Panc1 (cell line): ENCODE data around the gene ZNF664.

ENCODE experiments used
- POLR2AphosphoS5 ChIP-seq: IDR thresholded peaks from 2 replicates; pipeline ENCODE4 v1.6.1; 2012; ENCODE audit warnings: mild to moderate bottlenecking, low read depth, low read length, moderate library complexity
- TCF7L2 ChIP-seq: IDR thresholded peaks from 2 replicates; pipeline ENCODE4 v1.6.1; 2011; ENCODE audit warnings: mild to moderate bottlenecking, low read depth, low read length, inconsistent platforms
- TF ChIP-seq, protein P1 (sequence below): fragments of 450-650 bp; IDR thresholded peaks from 2 replicates; pipeline ENCODE4 v1.5.1; 2017; ENCODE audit warnings: mild to moderate bottlenecking

DNA sequence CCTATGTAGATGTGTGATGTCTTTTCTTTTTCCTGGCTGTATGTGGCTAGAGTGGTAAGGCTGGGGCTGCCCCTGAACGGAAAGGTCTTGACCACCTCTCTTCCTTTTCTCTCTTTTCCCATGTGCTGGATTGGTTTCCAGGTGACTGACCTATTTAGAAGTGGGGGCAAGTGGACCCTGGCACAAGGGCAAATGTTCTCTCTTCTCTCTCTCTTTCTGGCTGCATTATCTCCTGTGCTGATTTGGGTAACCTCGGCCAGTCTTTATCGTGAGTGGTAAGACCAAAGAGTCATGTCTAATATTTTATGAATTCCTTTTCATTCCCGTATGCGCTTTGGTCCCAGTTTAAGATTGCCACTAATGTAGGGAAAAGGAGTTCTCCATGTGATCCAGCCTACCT lies 16.2 kb downstream of the ZNF664 start:
- TF ChIP-seq, protein P1, sequence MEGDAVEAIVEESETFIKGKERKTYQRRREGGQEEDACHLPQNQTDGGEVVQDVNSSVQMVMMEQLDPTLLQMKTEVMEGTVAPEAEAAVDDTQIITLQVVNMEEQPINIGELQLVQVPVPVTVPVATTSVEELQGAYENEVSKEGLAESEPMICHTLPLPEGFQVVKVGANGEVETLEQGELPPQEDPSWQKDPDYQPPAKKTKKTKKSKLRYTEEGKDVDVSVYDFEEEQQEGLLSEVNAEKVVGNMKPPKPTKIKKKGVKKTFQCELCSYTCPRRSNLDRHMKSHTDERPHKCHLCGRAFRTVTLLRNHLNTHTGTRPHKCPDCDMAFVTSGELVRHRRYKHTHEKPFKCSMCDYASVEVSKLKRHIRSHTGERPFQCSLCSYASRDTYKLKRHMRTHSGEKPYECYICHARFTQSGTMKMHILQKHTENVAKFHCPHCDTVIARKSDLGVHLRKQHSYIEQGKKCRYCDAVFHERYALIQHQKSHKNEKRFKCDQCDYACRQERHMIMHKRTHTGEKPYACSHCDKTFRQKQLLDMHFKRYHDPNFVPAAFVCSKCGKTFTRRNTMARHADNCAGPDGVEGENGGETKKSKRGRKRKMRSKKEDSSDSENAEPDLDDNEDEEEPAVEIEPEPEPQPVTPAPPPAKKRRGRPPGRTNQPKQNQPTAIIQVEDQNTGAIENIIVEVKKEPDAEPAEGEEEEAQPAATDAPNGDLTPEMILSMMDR: no peak
- TF ChIP-seq TCF7L2 (no peak), POLR2AphosphoS5 (no peak)
